Measurements from ENCODE around the gene CASZ1. TPM values are rescaled to one million over a fixed set of nuclear protein-coding genes. Genes with fewer than 3 reads are reported as not detected.

CASZ1 gene
- total RNA-seq, 2 experiments from 2014 or later: 2.9 to 4.1 TPM

- H3K9me3 Mint-ChIP-seq: no peaks in the 10 kb centered on the region
- H3K36me3 Mint-ChIP-seq (ENCODE audit: low read depth): no peaks in the 10 kb centered on the region
- no peak for DNase-seq
- ChIA-PET CTCF (no interaction called here), POLR2A (no interaction called here)
- ATAC-seq: no peak
- H3K4me3 Mint-ChIP-seq: no peak overlapping the region
- no peak overlapping the region for H3K27ac Mint-ChIP-seq
- peaks cover 8% of the 10 kb centered on the region for H3K4me1 Mint-ChIP-seq (ENCODE audit: low read depth)
- no peak for TF ChIP-seq CTCF (IDR thresholded peaks at IDR 0.05)
- intact Hi-C loops (cut with micrococcal nuclease): no loop called here
- no peaks in the 10 kb centered on the region for H3K27me3 Mint-ChIP-seq
These were observed 118.7 kb downstream of the CASZ1 start for GRCh38 chr1:10677491-10678391.

GRCh38 chr1:10676963-10677362 lies 119.5 kb downstream of the CASZ1 start:
- intact Hi-C loops (cut with micrococcal nuclease): no loop called here
- H3K4me3 Mint-ChIP-seq: no peak overlapping the region
- H3K9me3 Mint-ChIP-seq: no peaks in the 10 kb centered on the region
- ChIA-PET CTCF (no interaction called here), POLR2A (interaction anchor here (1.4 kb wide), 1 partner anchor 12 kb away, joined by 3 read pairs; no protein-coding TSS in a partner anchor)
- H3K27me3 Mint-ChIP-seq: no peaks in the 10 kb centered on the region
- H3K36me3 Mint-ChIP-seq (ENCODE audit: low read depth): no peaks in the 10 kb centered on the region
- H3K4me1 Mint-ChIP-seq (ENCODE audit: low read depth): peaks cover 5% of the 10 kb centered on the region
- ATAC-seq: no peak
- no peak for DNase-seq
- H3K27ac Mint-ChIP-seq: no peak overlapping the region
- no peak for TF ChIP-seq CTCF (IDR thresholded peaks at IDR 0.05)

- H3K27ac Mint-ChIP-seq: no peak overlapping the region
- intact Hi-C loops (cut with micrococcal nuclease): no loop called here
- H3K9me3 Mint-ChIP-seq: no peaks in the 10 kb centered on the region
- ChIA-PET CTCF (no interaction called here), POLR2A (interaction anchor here (1.4 kb wide), 1 partner anchor 13 kb away, joined by 3 read pairs; no protein-coding TSS in a partner anchor)
- no peak for DNase-seq
- TF ChIP-seq CTCF (IDR thresholded peaks at IDR 0.05): no peak
- no peak for ATAC-seq
- no peak overlapping the region for H3K4me3 Mint-ChIP-seq
- peaks cover 2% of the 10 kb centered on the region for H3K4me1 Mint-ChIP-seq (ENCODE audit: low read depth)
- no peaks in the 10 kb centered on the region for H3K36me3 Mint-ChIP-seq (ENCODE audit: low read depth)
- H3K27me3 Mint-ChIP-seq: no peaks in the 10 kb centered on the region
These were observed 120.6 kb downstream of the CASZ1 start for GRCh38 chr1:10675813-10676212.

- H3K36me3 Mint-ChIP-seq (ENCODE audit: low read depth): no peaks in the 10 kb centered on the region
- H3K9me3 Mint-ChIP-seq: no peaks in the 10 kb centered on the region
- ChIA-PET POLR2A (interaction anchor here (0.6 kb wide), 1 partner anchor 209 kb away, joined by 4 read pairs; no protein-coding TSS in a partner anchor), CTCF (no interaction called here)
- H3K4me3 Mint-ChIP-seq: no peak overlapping the region
- ATAC-seq: no peak
- DNase-seq: no peak
- H3K27me3 Mint-ChIP-seq: no peaks in the 10 kb centered on the region
- intact Hi-C loops (cut with micrococcal nuclease): no loop called here
- H3K27ac Mint-ChIP-seq: no peak overlapping the region
- H3K4me1 Mint-ChIP-seq (ENCODE audit: low read depth): peaks cover 2% of the 10 kb centered on the region
- no peak for TF ChIP-seq CTCF (IDR thresholded peaks at IDR 0.05)
These were observed 121.5 kb downstream of the CASZ1 start for GRCh38 chr1:10674700-10675609.
